H1 (cell line): ENCODE results near the gene FHAD1. TPM values are rescaled to one million over a fixed set of nuclear protein-coding genes. Genes with fewer than 3 reads are reported as not detected.
A peak's percentile ranks its signal among the peaks of the same experiment; 100 is the strongest.

Experiments
- CTCF ChIA-PET: fragments of 300-600 bp; sonication (Branson Sonifier 250); formaldehyde crosslinking; loops from one replicate; lab custom pipeline; 2021; ENCODE audit not compliant: partially characterized antibody; lab: Charles Lee
- POLR2A ChIA-PET: fragments of 300-600 bp; sonication (Branson Sonifier 250); formaldehyde crosslinking; loops from one replicate; lab custom pipeline; 2021; ENCODE audit warnings: inconsistent platforms; ENCODE audit not compliant: partially characterized antibody; lab: Charles Lee
- DNase-seq, 2 experiments: peaks; one replicate each; pipeline versions ENCODE4 v3.0.0 to v3.0.0-alpha.2; 2010 to 2022; ENCODE audit warnings: low spot score in 2 of 2, low read depth in 1 of 2, mixed read lengths in 1 of 2
- FAIRE-seq: peaks from 2 replicates; lab custom pipeline; 2011; peaks lifted over from hg19 to GRCh38; lab: Jason Lieb, UNC
- H2AFZ ChIP-seq: 2 replicates; pipeline ENCODE4 v1.8.1; 2012; ENCODE audit warnings: low read length, inconsistent platforms
- H2AK5ac ChIP-seq: 2 replicates; pipeline ENCODE4 v1.6.1; 2013; ENCODE audit warnings: low read depth, low read length
- H2BK120ac ChIP-seq: replicated peaks from 2 replicates; pipeline ENCODE3; 2013; ENCODE audit warnings: low read depth, low read length, inconsistent platforms
- H2BK12ac ChIP-seq: 2 replicates; pipeline ENCODE4 v1.6.1; 2013; ENCODE audit warnings: low read depth, low read length
- H2BK15ac ChIP-seq: 2 replicates; pipeline ENCODE4 v1.6.1; 2013; ENCODE audit warnings: low read length
- H2BK20ac ChIP-seq: 2 replicates; pipeline ENCODE4 v1.6.1; 2013; ENCODE audit warnings: low read length
- H2BK5ac ChIP-seq: 2 replicates; pipeline ENCODE4 v1.6.1; 2013; ENCODE audit warnings: low read depth, low read length
- H3K14ac ChIP-seq: 2 replicates; pipeline ENCODE4 v1.6.1; 2013; ENCODE audit warnings: inconsistent platforms; ENCODE audit not compliant: insufficient read length
- H3K18ac ChIP-seq: 2 replicates; pipeline ENCODE4 v1.6.1; 2013; ENCODE audit warnings: low read length; ENCODE audit errors: extremely low read depth
- H3K23ac ChIP-seq: 2 replicates; pipeline ENCODE4 v1.6.1; 2013; ENCODE audit warnings: inconsistent platforms; ENCODE audit not compliant: insufficient read length
- H3K23me2 ChIP-seq: 2 replicates; pipeline ENCODE4 v1.6.1; 2013; ENCODE audit warnings: low read depth, low read length
- H3K27ac ChIP-seq: 2 replicates; pipeline ENCODE4 v1.6.1; 2011; ENCODE audit warnings: low read depth, low read length, inconsistent platforms
- H3K27me3 ChIP-seq, 4 experiments: replicated peaks in 1 of 4; 1 replicate in 1 of 4; 2 replicates in 3 of 4; pipeline versions ENCODE4 v1.6.1 to v1.8.1; 2011 to 2013; ENCODE audit warnings: low read length in 3 of 4, mild to moderate bottlenecking in 3 of 4, inconsistent platforms in 2 of 4, mixed read lengths in 2 of 4, moderate library complexity in 1 of 4; ENCODE audit not compliant: control insufficient read depth in 3 of 4, insufficient read depth in 3 of 4; ENCODE audit errors: extremely low read depth in 1 of 4
- H3K36me3 ChIP-seq, 4 experiments: 2 replicates each; pipeline versions ENCODE4 v1.6.1 to v1.8.1; 2011 to 2013; ENCODE audit warnings: mild to moderate bottlenecking in 4 of 4, low read length in 3 of 4, moderate library complexity in 2 of 4, control low read depth in 1 of 4, inconsistent platforms in 1 of 4; ENCODE audit not compliant: insufficient read depth in 4 of 4, control insufficient read depth in 2 of 4
- H3K4ac ChIP-seq: replicated peaks from 2 replicates; pipeline ENCODE3; 2013; ENCODE audit warnings: low read length, low read depth, mixed read lengths, inconsistent platforms; ENCODE audit not compliant: insufficient read length
- H3K4me1 ChIP-seq, 4 experiments: replicated peaks in 1 of 4; 1 replicate in 1 of 4; 2 replicates in 3 of 4; pipeline versions ENCODE4 v1.6.1 to v1.8.1; 2011 to 2013; ENCODE audit warnings: low read length in 3 of 4, inconsistent platforms in 2 of 4, mixed read lengths in 1 of 4; ENCODE audit not compliant: insufficient read depth in 4 of 4, control insufficient read depth in 3 of 4
- H3K4me2 ChIP-seq, 2 experiments: 2 replicates each; pipeline versions ENCODE4 v1.6.1 to v1.8.1; 2011 to 2013; ENCODE audit warnings: low read depth in 2 of 2, low read length in 2 of 2, control low read depth in 1 of 2, inconsistent platforms in 1 of 2, mild to moderate bottlenecking in 1 of 2; ENCODE audit not compliant: insufficient read depth in 1 of 2
- H3K4me3 ChIP-seq, 4 experiments: fragments of 200-600, 300-600 bp in 1 of 4; sonication (generic), shearing (Covaris generic), sonication (Bioruptor Twin) in 1 of 4; 2 replicates each; pipeline versions ENCODE4 v1.5.1 to v1.8.1; 2011 to 2016; ENCODE audit warnings: low read length in 4 of 4, low read depth in 3 of 4, control low read depth in 2 of 4, inconsistent platforms in 2 of 4, mild to moderate bottlenecking in 2 of 4, mixed read lengths in 1 of 4, moderate library complexity in 1 of 4; ENCODE audit not compliant: insufficient read depth in 2 of 4; ENCODE audit errors: extremely low read depth in 1 of 4
- H3K56ac ChIP-seq: replicated peaks from 2 replicates; pipeline ENCODE3; 2013; ENCODE audit warnings: low read depth, mild to moderate bottlenecking, mixed read lengths, low read length, inconsistent platforms; ENCODE audit not compliant: insufficient read length
- H3K79me1 ChIP-seq: 2 replicates; pipeline ENCODE4 v1.6.1; 2013; ENCODE audit warnings: low read depth, low read length, control low read depth
- H3K79me2 ChIP-seq, 2 experiments: 2 replicates each; pipeline versions ENCODE4 v1.6.1 to v1.8.1; 2012 to 2013; ENCODE audit warnings: low read length in 2 of 2, mild to moderate bottlenecking in 2 of 2, inconsistent platforms in 1 of 2; ENCODE audit not compliant: insufficient read depth in 2 of 2, control insufficient read depth in 1 of 2
- H3K9ac ChIP-seq, 4 experiments: replicated peaks in 1 of 4; 1 replicate in 1 of 4; 2 replicates in 3 of 4; pipeline versions ENCODE4 v1.6.1 to v1.8.1; 2011 to 2013; ENCODE audit warnings: low read depth in 3 of 4, low read length in 3 of 4, control low read depth in 2 of 4, mild to moderate bottlenecking in 2 of 4, moderate library complexity in 2 of 4, inconsistent platforms in 1 of 4; ENCODE audit errors: extremely low read depth in 1 of 4
- H3K9me3 ChIP-seq, 2 experiments: 2 replicates each; pipeline versions ENCODE4 v1.6.1 to v1.8.1; 2012 to 2013; ENCODE audit warnings: mild to moderate bottlenecking in 2 of 2, moderate library complexity in 2 of 2, control low read depth in 1 of 2, inconsistent platforms in 1 of 2, low read depth in 1 of 2, low read length in 1 of 2, mixed read lengths in 1 of 2; ENCODE audit not compliant: insufficient read depth in 2 of 2
- H4K20me1 ChIP-seq, 2 experiments: replicated peaks in 1 of 2; 2 replicates each; pipeline versions ENCODE3 to v1.8.1; 2011 to 2013; ENCODE audit warnings: inconsistent platforms in 2 of 2, low read length in 2 of 2, mild to moderate bottlenecking in 1 of 2; ENCODE audit not compliant: insufficient read depth in 2 of 2, control insufficient read depth in 1 of 2
- H4K5ac ChIP-seq: 2 replicates; pipeline ENCODE4 v1.6.1; 2013; ENCODE audit warnings: low read length, low read depth, mixed read lengths, inconsistent platforms; ENCODE audit not compliant: insufficient read length
- H4K8ac ChIP-seq: 2 replicates; pipeline ENCODE4 v1.8.0; 2013; ENCODE audit warnings: mild to moderate bottlenecking, moderate library complexity, low read length, inconsistent platforms; ENCODE audit not compliant: insufficient read depth; ENCODE audit errors: extremely low read depth
- H4K91ac ChIP-seq: replicated peaks from 2 replicates; pipeline ENCODE3; 2013; ENCODE audit warnings: low read length, mixed read lengths, inconsistent platforms; ENCODE audit not compliant: insufficient read length
- ATF2 ChIP-seq: IDR thresholded peaks from 2 replicates; pipeline ENCODE4 v1.6.1; 2012; ENCODE audit warnings: low read length, inconsistent platforms
- BRCA1 ChIP-seq: IDR thresholded peaks from 2 replicates; pipeline ENCODE4 v1.6.1; 2012; ENCODE audit warnings: low read depth, low read length, improper control_type of control experiment
- CBX5 ChIP-seq: fragments of 300-800, 300-1000 bp; sonication (generic); IDR thresholded peaks from 2 replicates; pipeline ENCODE4 v1.7.1; 2016; ENCODE audit warnings: antibody characterized with exemption, low read length, low read depth
- CHD1 ChIP-seq: IDR thresholded peaks from 2 replicates; pipeline ENCODE4 v1.6.1; 2012; ENCODE audit warnings: low read depth, low read length, improper control_type of control experiment
- FOSL1 ChIP-seq: IDR thresholded peaks from 2 replicates; pipeline ENCODE4 v1.6.1; 2011; ENCODE audit warnings: mild to moderate bottlenecking, low read depth, low read length, moderate library complexity; ENCODE audit not compliant: insufficient read depth
- KDM5A ChIP-seq: fragments of 200-600 bp; IDR thresholded peaks from 2 replicates; pipeline ENCODE4 v1.7.1; 2012; ENCODE audit warnings: mild to moderate bottlenecking, low read length, inconsistent platforms, mixed read lengths
- RNF2 ChIP-seq: fragments of 200-900, 300-1000 bp; sonication (generic); IDR thresholded peaks from 2 replicates; pipeline ENCODE4 v1.7.1; 2016; ENCODE audit warnings: borderline replicate concordance, low read depth, mild to moderate bottlenecking, antibody characterized with exemption, low read length; ENCODE audit not compliant: poor library complexity, severe bottlenecking; ENCODE audit errors: missing control alignments
- SAP30 ChIP-seq: fragments of 300-600 bp; sonication (generic); IDR thresholded peaks from 2 replicates; pipeline ENCODE4 v1.7.1; 2012; ENCODE audit warnings: low read length, moderate library complexity, mild to moderate bottlenecking, inconsistent platforms; ENCODE audit not compliant: insufficient read depth, insufficient replicate concordance
- SP2 ChIP-seq: IDR thresholded peaks from 2 replicates; pipeline ENCODE4 v1.6.1; 2012; ENCODE audit warnings: mild to moderate bottlenecking, low read length, inconsistent platforms
- SUZ12 ChIP-seq: fragments of 200-600 bp; sonication (generic); IDR thresholded peaks from 2 replicates; pipeline ENCODE4 v1.6.1; 2012; ENCODE audit warnings: mild to moderate bottlenecking, inconsistent platforms, low read length, moderate library complexity, mixed read lengths
- WGBS, 2 experiments: shearing (Covaris generic) in 1 of 2; methylation state at CpG; one replicate each; pipeline versions ENCODE4 v1.1.6 to v1.1.7; 2013 to 2015; ENCODE audit warnings: low lambda C conversion rate in 2 of 2, mixed read lengths in 2 of 2, inconsistent platforms in 1 of 2, low coverage in 1 of 2, missing lambda C conversion rate in 1 of 2; ENCODE audit not compliant: insufficient replicate concordance in 2 of 2, insufficient coverage in 1 of 2, insufficient read length in 1 of 2; ENCODE audit errors: extremely low coverage in 1 of 2, missing lambda C conversion rate in 1 of 2; 5-methylcytosine and 5-hydroxymethylcytosine counted together
- polyA plus RNA-seq, 7 experiments: library from polyadenylated mRNA; depleted of rRNA in 3 of 7; stranded (reverse) in 5 of 7; unstranded in 2 of 7; fragments of >200 nt in 5 of 7; fragments of 200-250 nt in 2 of 7; gene quantifications; 1 replicate in 5 of 7; 2 replicates in 1 of 7; 4 replicates in 1 of 7; pipeline versions ENCODE4 v1.2.1 to v1.2.3, GENCODE V29; 2011 to 2013; ENCODE audit warnings: missing spikeins in 2 of 7, mixed read lengths in 2 of 7
- total RNA-seq: library from RNA; stranded (reverse); fragmentation: NEBNext Ultra II Directional; extraction: Animal tissue kit (Norgen Biotek cat#: 25700); gene quantifications from 2 replicates; pipeline ENCODE4 v1.2.1, GENCODE V29; 2021

Gene FHAD1
- total and polyA plus RNA-seq, 2 of the 8 experiments (the other 6 are each of a cell fraction or from before 2014, with no cell fraction given), result 0.39 to 0.69 TPM

GRCh38 chr1:15414445-15414983 is 167.5 kb downstream of the FHAD1 start:
- peaks cover 2 to 7% of the 10 kb centered on the region in 2 experiments for H4K20me1 ChIP-seq
- CTCF ChIA-PET, result interaction anchor here (0.6 to 2.2 kb wide), 9 partner anchors 10 to 1451 kb away, joined by 3 to 12 read pairs (median 4); no protein-coding TSS in a partner anchor
- FAIRE-seq, result no peak
- TF ChIP-seq SUZ12 (no peak), RNF2 (no peak), CHD1 (no peak), FOSL1 (no peak), CBX5 (no peak), SAP30 (no peak), BRCA1 (no peak), SP2 (no peak), ATF2 (no peak), KDM5A (no peak)

More at GRCh38 chr1:15414445-15414983, 167.5 kb downstream of the FHAD1 start:
- Histone ChIP-seq H3K9ac (no peak overlapping the region), H3K9me3 (no peaks in the 10 kb centered on the region), H3K36me3 (no peaks in the 10 kb centered on the region), H3K27me3 (peaks cover 0 to 16% (median 14%) of the 10 kb centered on the region in 4 experiments; a peak in 6 of 7 replicates), H2BK5ac (no peak overlapping the region), H3K4me3 (no peak overlapping the region), H3K79me2 (no peaks in the 10 kb centered on the region), H3K23me2 (peaks cover 4% of the 10 kb centered on the region; the same call in 1 of the 2 replicates), H3K4me2 (no peak overlapping the region), H2BK120ac (no peak overlapping the region), H3K14ac (no peak overlapping the region), H2AFZ (no peak overlapping the region), H3K4me1 (peaks cover 0 to 23% (median 3%) of the 10 kb centered on the region in 4 experiments; a peak in 6 of 7 replicates), H2AK5ac (0 out of 2 replicates have a peak overlapping the region, but pooled peaks have one; percentile 24), H2BK15ac (no peak overlapping the region), H4K8ac (no peak overlapping the region), H3K23ac (no peak overlapping the region), H3K79me1 (no peaks in the 10 kb centered on the region; the same call in 1 of the 2 replicates), H3K27ac (no peak overlapping the region), H3K18ac (no peak overlapping the region), H2BK12ac (no peak overlapping the region), H3K4ac (no peak overlapping the region), H4K91ac (no peak overlapping the region), H2BK20ac (no peak overlapping the region), H3K56ac (no peak overlapping the region), H4K5ac (no peak overlapping the region)
- no peak for DNase-seq
- POLR2A ChIA-PET, result interaction anchor here (1.7 kb wide), 1 partner anchor 9 kb away, joined by 4 read pairs; no protein-coding TSS in a partner anchor
- 81% methylated on average over 10 of the region's 10 CpGs; no CpG with 5 or more reads in 1 of the 2 experiments for WGBS, 2 experiments
